Duodenal mucosa (tissue), 2 donors: ENCODE data around the gene PACS2.

Source experiments
- H3K27ac ChIP-seq: one replicate; pipeline ENCODE4 v1.7.0; 2013; ENCODE audit warnings: low read depth, low read length
- H3K27me3 ChIP-seq, 2 donors: one replicate each; pipeline ENCODE4 v1.7.0; 2013; ENCODE audit warnings: low read length in 2 of 2, control low read depth in 1 of 2; ENCODE audit not compliant: insufficient read depth in 2 of 2, control insufficient read depth in 1 of 2
- H3K36me3 ChIP-seq, 2 donors: one replicate each; pipeline ENCODE4 v1.7.0; 2013; ENCODE audit warnings: low read length in 2 of 2, control low read depth in 1 of 2; ENCODE audit not compliant: insufficient read depth in 2 of 2, control insufficient read depth in 1 of 2
- H3K4me1 ChIP-seq, 2 donors: one replicate each; pipeline ENCODE4 v1.7.0; 2013; ENCODE audit warnings: low read length in 2 of 2, control low read depth in 1 of 2; ENCODE audit not compliant: insufficient read depth in 2 of 2, control insufficient read depth in 1 of 2
- H3K4me3 ChIP-seq, 2 donors: one replicate each; pipeline ENCODE4 v1.7.0; 2013; ENCODE audit warnings: low read length in 2 of 2, low read depth in 1 of 2
- H3K9ac ChIP-seq, 2 donors: one replicate each; pipeline ENCODE4 v1.7.0; 2013; ENCODE audit warnings: low read length in 2 of 2, low read depth in 1 of 2
- H3K9me3 ChIP-seq, 2 donors: one replicate each; pipeline ENCODE4 v1.7.0; 2013; ENCODE audit warnings: low read length in 2 of 2, control low read depth in 1 of 2; ENCODE audit not compliant: control insufficient read depth in 1 of 2

Gene PACS2

GRCh38 chr14:105401699-105402098 lies 87.2 kb downstream of the PACS2 start:
- Histone ChIP-seq H3K9ac (no peak overlapping the region), H3K27me3 (no peaks in the 10 kb centered on the region), H3K36me3 (peaks cover 4 to 9% of the 10 kb centered on the region in 2 donors), H3K27ac (no peak overlapping the region), H3K4me3 (no peak overlapping the region), H3K9me3 (peaks cover 0 to 4% of the 10 kb centered on the region in 2 donors), H3K4me1 (peaks cover 17 to 18% of the 10 kb centered on the region in 2 donors)

- Histone ChIP-seq H3K9me3 (peaks cover 0 to 4% of the 10 kb centered on the region in 2 donors), H3K4me1 (peaks cover 9% of the 10 kb centered on the region in 2 donors), H3K27me3 (peaks cover 10 to 20% of the 10 kb centered on the region in 2 donors), H3K27ac (no peak overlapping the region), H3K4me3 (no peak overlapping the region), H3K9ac (no peak overlapping the region), H3K36me3 (no peaks in the 10 kb centered on the region)
Measured at GRCh38 chr14:105408592-105408991, 94.0 kb downstream of the PACS2 start.

- Histone ChIP-seq H3K27ac (no peak overlapping the region), H3K27me3 (peaks cover 10 to 20% of the 10 kb centered on the region in 2 donors), H3K9ac (no peak overlapping the region), H3K9me3 (peaks cover 0 to under 1% of the 10 kb centered on the region in 2 donors), H3K36me3 (no peaks in the 10 kb centered on the region), H3K4me3 (no peak overlapping the region), H3K4me1 (peaks cover 9 to 11% of the 10 kb centered on the region in 2 donors)
Measured at GRCh38 chr14:105409364-105409763, 94.8 kb downstream of the PACS2 start.

- no peak overlapping the region for H3K27ac ChIP-seq
- no peak overlapping the region for H3K9ac ChIP-seq
- no peaks in the 10 kb centered on the region for H3K9me3 ChIP-seq
- peaks cover 9 to 15% of the 10 kb centered on the region in 2 donors for H3K4me1 ChIP-seq
- peak overlapping the region; percentile 21 to 55 for H3K4me3 ChIP-seq
- H3K36me3 ChIP-seq, result no peaks in the 10 kb centered on the region
- H3K27me3 ChIP-seq, result peaks cover 10 to 20% of the 10 kb centered on the region in 2 donors
Measured at GRCh38 chr14:105410642-105411016, 96.1 kb downstream of the PACS2 start.

GRCh38 chr14:105411017-105411941 lies 96.7 kb downstream of the PACS2 start:
- H3K9ac ChIP-seq, result no peak overlapping the region
- peaks cover 9 to 15% of the 10 kb centered on the region in 2 donors for H3K4me1 ChIP-seq
- no peaks in the 10 kb centered on the region for H3K36me3 ChIP-seq
- no peak overlapping the region for H3K27ac ChIP-seq
- peak overlapping the region; percentile 44 to 55 for H3K4me3 ChIP-seq
- H3K27me3 ChIP-seq, result peaks cover 10 to 20% of the 10 kb centered on the region in 2 donors
- no peaks in the 10 kb centered on the region for H3K9me3 ChIP-seq

- Histone ChIP-seq H3K36me3 (no peaks in the 10 kb centered on the region), H3K4me1 (peaks cover 9 to 15% of the 10 kb centered on the region in 2 donors), H3K27me3 (peaks cover 10 to 20% of the 10 kb centered on the region in 2 donors), H3K4me3 (peak overlapping the region in 1 of 2 donors; percentile 40), H3K9me3 (no peaks in the 10 kb centered on the region), H3K9ac (no peak overlapping the region), H3K27ac (no peak overlapping the region)
Measured at GRCh38 chr14:105411985-105412770, 97.6 kb downstream of the PACS2 start.

GRCh38 chr14:105412771-105413543 lies 98.4 kb downstream of the PACS2 start:
- Histone ChIP-seq H3K9ac (no peak overlapping the region), H3K27me3 (peaks cover 10 to 20% of the 10 kb centered on the region in 2 donors), H3K4me3 (no peak overlapping the region), H3K9me3 (no peaks in the 10 kb centered on the region), H3K27ac (no peak overlapping the region), H3K4me1 (peaks cover 13 to 21% of the 10 kb centered on the region in 2 donors), H3K36me3 (no peaks in the 10 kb centered on the region)

GRCh38 chr14:105413544-105413886 lies 99.0 kb downstream of the PACS2 start:
- H3K9ac ChIP-seq, result no peak overlapping the region
- peaks cover 10 to 20% of the 10 kb centered on the region in 2 donors for H3K27me3 ChIP-seq
- no peaks in the 10 kb centered on the region for H3K36me3 ChIP-seq
- no peaks in the 10 kb centered on the region for H3K9me3 ChIP-seq
- no peak overlapping the region for H3K4me3 ChIP-seq
- no peak overlapping the region for H3K27ac ChIP-seq
- peaks cover 15 to 26% of the 10 kb centered on the region in 2 donors for H3K4me1 ChIP-seq

GRCh38 chr14:105414456-105415371 lies 100.2 kb downstream of the PACS2 start:
- H3K9me3 ChIP-seq, result no peaks in the 10 kb centered on the region
- peak overlapping the region; percentile 43 for H3K4me3 ChIP-seq
- H3K27ac ChIP-seq, result no peak overlapping the region
- H3K36me3 ChIP-seq, result no peaks in the 10 kb centered on the region
- peaks cover 10 to 16% of the 10 kb centered on the region in 2 donors for H3K27me3 ChIP-seq
- peaks cover 24 to 35% of the 10 kb centered on the region in 2 donors for H3K4me1 ChIP-seq
- H3K9ac ChIP-seq, result peak overlapping the region in 1 of 2 donors; percentile 43
